ENCODE results near the gene CFAP43.
A peak's percentile ranks its signal among the peaks of the same experiment; 100 is the strongest.
"Not testable (repeated sequence)": the region's sequence is repeated elsewhere in the genome, so short reads cannot be mapped to it uniquely, and the experiment has no call there.

The CFAP43 gene

GRCh38 chr10:104223304-104223703 lies 8.9 kb downstream of the CFAP43 start:
- no peak for DNase-seq

- DNase-seq: no peak
Observed at GRCh38 chr10:104220522-104220921, 11.6 kb downstream of the CFAP43 start.

- DNase-seq: no peak
Observed at GRCh38 chr10:104218751-104219150, 13.4 kb downstream of the CFAP43 start.

GRCh38 chr10:104216631-104217030 lies 15.5 kb downstream of the CFAP43 start:
- no peak for DNase-seq

- peak; percentile 48 for DNase-seq
Observed at GRCh38 chr10:104209575-104210198, 22.5 kb downstream of the CFAP43 start.

- no peak for DNase-seq
Observed at GRCh38 chr10:104208730-104209129, 23.4 kb downstream of the CFAP43 start.

- DNase-seq: no peak
Observed at GRCh38 chr10:104202231-104202630, 29.9 kb downstream of the CFAP43 start.

DNA sequence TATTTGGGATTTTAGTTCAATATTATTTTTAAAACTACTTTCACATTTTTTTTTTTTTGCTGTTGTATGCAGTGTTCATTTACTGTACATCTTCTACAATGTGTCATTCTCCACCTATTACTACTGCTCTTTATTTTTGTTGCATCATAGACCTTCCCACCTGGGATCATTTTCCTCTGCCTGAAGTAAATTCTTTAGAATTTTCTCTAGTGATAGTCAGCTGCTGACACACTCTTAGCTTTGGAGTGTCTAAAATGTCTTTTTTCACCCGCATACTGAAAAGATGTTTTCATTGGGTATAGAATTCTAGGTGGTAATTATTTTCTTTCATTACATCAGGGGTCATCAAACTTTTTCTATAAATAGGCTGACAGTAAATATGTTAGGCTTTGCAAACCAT lies 30.5 kb downstream of the CFAP43 start:
- no peak for DNase-seq

- no peak for DNase-seq
Observed at GRCh38 chr10:104199567-104199966, 32.6 kb downstream of the CFAP43 start.

DNA sequence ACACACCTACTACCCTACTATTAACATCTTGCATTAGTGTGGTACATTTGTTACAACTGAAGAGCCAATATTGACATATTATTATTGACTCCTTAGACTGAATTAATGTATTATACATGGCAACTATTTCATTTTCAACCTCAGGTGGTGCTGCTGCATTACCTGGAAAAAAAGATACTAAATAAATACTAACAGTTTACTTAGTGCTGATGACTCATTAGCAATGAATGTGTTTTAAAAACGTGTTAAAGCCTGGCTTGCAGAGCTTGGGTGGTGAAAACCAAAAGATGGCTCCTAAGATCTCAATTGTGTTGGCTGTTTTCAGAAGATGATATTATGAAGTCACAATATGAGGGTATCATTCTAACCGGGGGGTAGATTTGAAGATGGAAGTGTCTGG lies 34.8 kb downstream of the CFAP43 start:
- DNase-seq: no peak

DNA sequence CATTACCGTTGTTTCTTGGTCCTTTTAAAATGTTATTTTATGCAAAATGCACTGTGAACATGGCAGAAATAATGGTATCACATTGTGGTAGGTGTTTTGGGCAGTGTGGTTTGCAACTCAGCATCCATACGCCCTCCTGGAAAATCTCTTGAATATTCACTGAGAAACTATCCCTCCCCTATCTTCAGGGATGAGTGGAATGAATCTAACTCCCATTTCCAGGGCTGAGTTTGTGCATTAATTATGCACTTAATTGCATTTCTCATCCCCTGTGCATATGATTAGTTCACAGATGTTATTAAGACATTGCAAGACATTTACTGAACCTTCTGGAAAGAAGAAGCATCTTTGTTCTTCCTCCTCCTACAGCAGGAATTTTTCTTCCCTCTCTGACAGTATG lies 36.5 kb downstream of the CFAP43 start:
- no peak for DNase-seq

DNA sequence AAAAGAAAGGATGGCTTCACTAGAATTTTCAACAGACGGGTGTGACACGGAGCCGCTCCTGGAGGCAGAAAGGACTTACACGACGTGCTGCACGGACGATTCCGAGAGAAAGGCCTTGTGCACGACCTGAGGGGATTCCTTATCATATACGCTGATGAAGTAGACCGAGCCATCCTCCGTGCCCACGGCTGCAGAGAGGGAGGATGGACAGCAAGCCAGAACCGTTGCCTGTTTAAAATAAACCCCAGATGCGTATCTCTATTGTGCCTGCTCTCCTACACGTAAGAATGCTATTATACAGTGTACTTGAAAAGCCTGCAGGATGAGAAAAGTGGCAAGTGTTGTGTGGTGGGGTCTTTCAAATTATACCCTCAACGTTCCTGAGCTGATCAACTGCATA lies 38.4 kb downstream of the CFAP43 start:
- DNase-seq: no peak

DNA sequence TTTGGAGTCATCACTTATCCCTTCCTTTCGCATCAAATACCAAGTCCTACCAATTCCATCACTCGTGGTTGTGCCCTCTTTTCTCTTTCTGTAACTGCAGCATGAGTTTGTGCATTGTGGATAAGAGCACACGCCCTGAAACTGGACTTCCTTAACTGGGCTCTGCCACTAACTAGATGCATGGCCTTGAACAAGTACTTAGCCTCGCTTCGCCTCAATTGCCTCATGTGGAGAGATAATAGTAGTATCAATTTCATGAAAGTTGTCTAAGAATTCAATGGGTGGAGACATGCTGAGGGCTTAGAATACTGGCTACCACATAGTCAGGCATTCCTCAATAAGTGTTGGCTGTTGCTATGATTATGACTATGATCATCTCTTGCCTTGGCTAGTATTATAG lies 41.5 kb downstream of the CFAP43 start:
- DNase-seq: no peak

- DNase-seq: no peak
Observed at GRCh38 chr10:104183682-104184081, 48.5 kb downstream of the CFAP43 start.

DNA sequence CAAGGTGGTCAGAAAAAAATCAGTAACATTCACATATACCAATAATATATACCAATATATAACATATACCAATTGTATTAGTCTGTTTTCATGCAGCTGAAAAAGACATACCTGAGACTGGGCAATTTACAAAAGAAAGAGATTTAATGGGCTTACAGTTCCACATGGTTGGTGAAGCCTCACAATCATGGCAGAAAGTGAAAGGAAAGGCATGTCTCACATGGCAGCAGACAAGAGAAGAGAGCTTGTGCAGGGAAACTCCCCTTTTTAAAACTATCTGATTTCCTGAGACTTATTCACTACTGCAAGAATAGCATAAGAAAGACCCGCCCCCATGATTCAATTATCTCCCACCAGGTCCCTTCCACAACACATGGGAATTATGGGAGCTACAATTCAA lies 58.0 kb downstream of the CFAP43 start:
- DNase-seq: not testable (repeated sequence)

GRCh38 chr10:104170610-104171254 lies 61.4 kb downstream of the CFAP43 start:
- no peak for DNase-seq

GRCh38 chr10:104155591-104155990 lies 76.6 kb downstream of the CFAP43 start:
- DNase-seq: no peak

- DNase-seq: no peak
Observed at GRCh38 chr10:104151737-104152136, 80.4 kb downstream of the CFAP43 start.

GRCh38 chr10:104150139-104150538 lies 82.0 kb downstream of the CFAP43 start:
- DNase-seq: no peak

GRCh38 chr10:104146882-104147281 lies 85.3 kb downstream of the CFAP43 start:
- no peak for DNase-seq

GRCh38 chr10:104144931-104145330 lies 87.2 kb downstream of the CFAP43 start:
- DNase-seq: no peak

GRCh38 chr10:104143829-104144228 lies 88.3 kb downstream of the CFAP43 start:
- no peak for DNase-seq

- DNase-seq: no peak
Observed at GRCh38 chr10:104142081-104142480, 90.1 kb downstream of the CFAP43 start.

GRCh38 chr10:104139221-104139620 lies 92.9 kb downstream of the CFAP43 start:
- no peak for DNase-seq

DNA sequence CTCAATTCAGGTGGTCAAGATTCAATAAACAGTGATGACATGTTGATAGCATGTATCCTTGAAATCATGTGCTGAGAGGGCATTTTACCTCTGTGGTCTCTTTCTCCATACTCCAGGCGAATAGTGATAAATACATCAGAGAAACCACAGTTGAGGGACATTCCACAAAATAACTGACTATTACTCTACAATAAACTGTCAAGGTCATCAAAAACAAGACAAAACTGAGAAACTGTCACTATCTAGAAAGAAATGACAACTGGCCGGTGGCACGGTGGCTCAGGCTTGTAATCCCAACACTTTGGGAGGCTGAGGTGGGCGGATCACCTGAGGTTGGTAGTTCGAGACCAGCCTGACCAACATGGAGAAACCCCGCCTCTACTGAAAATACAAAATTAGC lies 94.0 kb downstream of the CFAP43 start:
- no peak for DNase-seq
